Activated T-cell treated with anti-CD3 and anti-CD28 coated beads, Interleukin-2, amount 50 U/mL, for 1 hour (primary cell): ENCODE results near the gene ZC3H10.

Source experiments
- DNase-seq: peaks from one replicate; pipeline ENCODE4 v3.0.0-alpha.2; 2020

Gene ZC3H10

GRCh38 chr12:56128670-56129205, 10.7 kb downstream of the ZC3H10 start:
- DNase-seq, result no peak

- DNase-seq, result peak; percentile 78
Observed at GRCh38 chr12:56129206-56129941, 11.3 kb downstream of the ZC3H10 start.

- no peak for DNase-seq
Observed at GRCh38 chr12:56129942-56130495, 12.0 kb downstream of the ZC3H10 start.

DNA sequence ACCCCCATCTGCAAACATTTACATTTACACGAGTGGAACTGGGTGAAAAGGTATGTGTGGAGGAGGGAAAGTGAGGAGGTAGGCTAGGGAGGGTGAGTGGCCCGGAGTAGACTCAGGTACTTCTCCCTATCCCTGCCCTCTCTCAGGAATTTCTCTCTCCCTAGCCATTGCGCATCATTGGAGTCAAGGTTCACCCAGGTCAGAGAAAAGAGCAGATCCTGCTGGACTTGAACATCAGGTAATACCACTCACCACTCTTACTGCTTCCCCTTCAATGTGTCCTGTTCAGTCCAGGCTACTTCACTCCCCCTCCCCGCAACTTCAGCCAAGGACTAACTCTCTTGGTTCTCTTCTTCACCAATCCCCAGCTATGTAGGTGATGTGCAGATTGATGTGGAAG, 12.8 kb downstream of the ZC3H10 start:
- DNase-seq, result no peak

DNA sequence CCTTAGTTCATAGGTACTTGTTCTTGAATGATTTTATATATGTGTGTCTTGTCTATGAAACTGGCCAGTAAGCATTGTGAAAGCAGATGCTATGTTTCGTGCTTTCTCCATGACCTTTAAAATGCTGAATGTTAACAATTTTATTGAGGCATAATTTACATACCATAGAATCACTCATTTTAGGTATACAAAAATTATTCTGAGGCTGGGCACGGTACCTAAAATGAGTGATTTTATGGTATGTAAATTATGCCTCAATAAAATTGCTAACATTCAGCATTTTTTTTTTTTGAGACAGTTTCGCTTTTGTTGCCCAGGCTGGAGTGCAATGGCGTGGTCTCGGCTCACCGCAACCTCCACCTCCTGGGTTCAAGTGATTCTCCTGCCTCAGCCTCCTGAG, 16.8 kb downstream of the ZC3H10 start:
- DNase-seq, result no peak

DNA sequence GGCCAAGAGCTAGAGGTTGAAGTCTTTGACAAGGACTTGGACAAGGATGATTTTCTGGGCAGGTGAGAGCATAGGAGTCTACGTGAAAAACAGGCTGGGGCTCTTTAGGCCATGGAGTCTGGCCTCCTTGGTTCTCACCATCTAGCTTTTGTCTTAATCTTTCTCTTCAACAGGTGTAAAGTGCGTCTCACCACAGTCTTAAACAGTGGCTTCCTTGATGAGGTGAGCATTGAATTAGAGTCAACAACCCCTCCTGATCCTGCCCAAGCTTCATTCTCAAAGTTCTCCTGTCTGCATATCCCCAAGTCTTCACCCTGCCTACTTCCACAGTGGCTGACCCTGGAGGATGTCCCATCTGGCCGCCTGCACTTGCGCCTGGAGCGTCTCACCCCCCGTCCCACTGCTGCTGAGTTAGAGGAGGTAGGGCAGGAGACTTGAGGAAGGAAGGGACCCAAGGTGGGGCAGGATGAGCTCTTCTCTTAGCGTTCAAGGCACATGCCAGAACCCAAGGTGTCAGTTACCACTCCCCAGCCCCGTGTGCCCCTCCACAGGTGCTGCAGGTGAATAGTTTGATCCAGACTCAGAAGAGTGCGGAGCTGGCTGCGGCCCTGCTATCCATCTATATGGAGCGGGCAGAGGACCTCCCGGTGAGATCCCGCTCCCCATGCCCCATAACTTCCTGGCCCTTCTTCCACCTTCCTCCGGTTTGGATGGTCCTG, 19.9 kb downstream of the ZC3H10 start:
- DNase-seq, result no peak

GRCh38 chr12:56141946-56142784, 24.1 kb downstream of the ZC3H10 start:
- no peak for DNase-seq

DNA sequence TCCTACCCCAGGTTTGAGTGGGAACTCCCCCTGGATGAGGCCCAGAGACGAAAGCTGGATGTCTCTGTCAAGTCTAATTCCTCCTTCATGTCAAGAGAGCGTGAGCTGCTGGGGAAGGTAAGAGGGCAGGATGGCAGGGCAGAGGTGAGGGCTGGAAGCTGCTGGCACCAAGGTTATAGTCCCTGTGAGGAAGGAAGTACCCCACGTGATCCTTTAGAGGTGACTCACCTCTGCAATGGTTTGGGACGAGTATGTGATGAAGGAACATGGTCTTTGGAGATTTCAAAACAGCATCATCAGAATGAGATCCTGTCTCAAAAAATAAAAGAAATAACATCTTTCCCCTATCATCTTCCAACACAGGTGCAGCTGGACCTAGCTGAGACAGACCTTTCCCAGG, 25.2 kb downstream of the ZC3H10 start:
- DNase-seq, result no peak

DNA sequence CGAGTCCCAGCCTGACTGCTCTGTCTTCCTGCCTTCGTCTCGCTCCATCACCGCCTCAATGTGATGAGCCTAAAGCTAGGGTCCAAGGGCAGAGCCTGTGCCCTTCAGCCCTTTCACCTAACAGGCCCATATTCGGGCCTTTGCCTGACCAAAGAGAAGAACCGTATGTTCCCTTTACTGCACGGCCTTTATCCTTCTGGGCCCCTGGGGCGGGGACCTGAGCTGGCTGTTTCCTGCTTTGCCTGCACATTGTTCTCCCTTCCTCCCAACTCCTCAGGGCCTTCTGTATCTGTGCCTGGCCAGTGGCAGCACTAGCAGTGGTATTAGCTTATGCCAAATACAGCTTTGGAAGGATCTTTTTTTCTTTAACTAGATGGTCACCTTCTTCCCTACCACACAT, 25.8 kb downstream of the ZC3H10 start:
- DNase-seq, result no peak

- no peak for DNase-seq
Observed at GRCh38 chr12:56145217-56145616, 27.2 kb downstream of the ZC3H10 start.

GRCh38 chr12:56146492-56147460, 28.7 kb downstream of the ZC3H10 start:
- DNase-seq, result no peak

GRCh38 chr12:56150563-56150962, 32.5 kb downstream of the ZC3H10 start:
- DNase-seq, result no peak

- peak; percentile 71 for DNase-seq
Observed at GRCh38 chr12:56151672-56152131, 33.6 kb downstream of the ZC3H10 start.

GRCh38 chr12:56152132-56152755, 34.2 kb downstream of the ZC3H10 start, which contains the start of gene MYL6B:
TSS of gene MYL6B (plus strand) at chr12:56152587. CDS start at chr12:56153919, 1,332 bp downstream.
- DNase-seq, result peak; percentile 91

GRCh38 chr12:56152756-56153677, 35.0 kb downstream of the ZC3H10 start:
- no peak for DNase-seq

DNA sequence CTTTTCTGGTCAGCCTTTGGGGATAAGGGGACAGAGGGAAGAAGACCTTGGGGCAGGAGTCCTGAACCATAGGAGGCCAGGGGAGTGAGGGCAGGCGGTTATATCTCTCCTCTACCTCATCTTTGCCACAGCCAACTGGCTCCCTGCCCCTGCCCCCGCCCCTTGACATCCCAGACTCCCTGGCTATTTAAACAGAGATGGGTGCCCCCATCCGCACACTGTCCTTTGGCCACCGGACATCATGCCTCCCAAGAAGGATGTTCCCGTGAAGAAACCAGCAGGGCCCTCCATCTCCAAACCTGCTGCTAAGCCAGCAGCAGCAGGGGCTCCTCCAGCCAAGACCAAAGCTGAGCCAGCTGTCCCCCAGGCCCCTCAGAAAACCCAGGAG, 35.6 kb downstream of the ZC3H10 start:
- no peak for DNase-seq

- no peak for DNase-seq
Observed at GRCh38 chr12:56154246-56154771, 36.2 kb downstream of the ZC3H10 start.

DNA sequence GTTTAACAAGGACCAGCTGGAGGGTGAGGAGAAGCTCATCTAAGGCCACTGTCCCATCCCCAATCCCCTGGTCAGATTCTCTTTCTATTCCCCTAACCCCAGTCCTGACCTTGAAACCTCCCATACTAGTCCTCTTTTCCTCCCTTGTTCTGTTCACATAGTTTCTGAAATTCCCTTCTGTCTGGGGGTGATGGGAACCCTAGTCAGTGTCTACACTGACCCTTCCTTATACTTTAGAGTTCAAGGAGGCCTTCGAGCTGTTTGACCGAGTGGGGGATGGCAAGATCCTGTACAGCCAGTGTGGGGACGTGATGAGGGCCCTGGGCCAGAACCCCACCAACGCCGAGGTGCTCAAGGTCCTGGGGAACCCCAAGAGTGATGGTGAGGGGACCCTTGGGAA, 36.8 kb downstream of the ZC3H10 start:
- DNase-seq, result no peak

GRCh38 chr12:56155256-56155845, 37.3 kb downstream of the ZC3H10 start:
- DNase-seq, result no peak
